OCI-LY3 (cell line): ENCODE data around the gene TALDO1.

ENCODE experiments used
- H2AFZ ChIP-seq: fragments of 200-600, 300-600 bp; shearing (Covaris generic); 2 replicates; pipeline ENCODE4 v1.6.0; 2014; ENCODE audit warnings: antibody characterized with exemption, low read depth, low read length
- H3K27ac ChIP-seq: fragments of 200-600, 300-600 bp; sonication (generic); 2 replicates; pipeline ENCODE4 v1.5.1; 2014; ENCODE audit warnings: mild to moderate bottlenecking, low read length, moderate library complexity, mixed read lengths
- H3K27me3 ChIP-seq: fragments of 200-600, 300-600 bp; sonication (generic); 2 replicates; pipeline ENCODE4 v1.6.1; 2014; ENCODE audit warnings: low read depth, low read length, mixed read lengths
- H3K36me3 ChIP-seq: fragments of 200-600, 300-600 bp; sonication (generic); replicated peaks from 2 replicates; pipeline ENCODE3; 2014; ENCODE audit warnings: low read depth, low read length, mixed read lengths
- H3K4me1 ChIP-seq: fragments of 300-600, 200-600 bp; sonication (generic); 2 replicates; pipeline ENCODE4 v1.6.1; 2014; ENCODE audit warnings: low read length, mixed read lengths
- H3K4me2 ChIP-seq: fragments of 200-600, 300-600 bp; sonication (generic); 2 replicates; pipeline ENCODE4 v1.6.1; 2014; ENCODE audit warnings: low read length, mixed read lengths
- H3K4me3 ChIP-seq: fragments of 300-600, 200-600 bp; sonication (generic); 2 replicates; pipeline ENCODE4 v1.5.1; 2014; ENCODE audit warnings: antibody characterized with exemption, mild to moderate bottlenecking, low read length, moderate library complexity
- H3K79me2 ChIP-seq: fragments of 300-600, 200-600 bp; shearing (Covaris generic); 2 replicates; pipeline ENCODE4 v1.6.1; 2014; ENCODE audit warnings: mild to moderate bottlenecking, low read length, mixed read lengths
- H3K9ac ChIP-seq: fragments of 300-600, 200-600 bp; shearing (Covaris generic); 2 replicates; pipeline ENCODE4 v1.6.0; 2014; ENCODE audit warnings: mild to moderate bottlenecking, low read length, moderate library complexity
- H3K9me3 ChIP-seq: fragments of 200-600, 300-600 bp; shearing (Covaris generic); 2 replicates; pipeline ENCODE4 v1.6.1; 2014; ENCODE audit warnings: low read length, mixed read lengths; ENCODE audit not compliant: insufficient read depth
- H4K20me1 ChIP-seq: fragments of 200-600, 300-600 bp; sonication (generic); 2 replicates; pipeline ENCODE4 v1.6.1; 2016; ENCODE audit warnings: low read length, mixed read lengths; ENCODE audit not compliant: insufficient read depth
- EZH2phosphoT487 ChIP-seq: fragments of 200-600 bp; shearing (Covaris generic); IDR thresholded peaks from 2 replicates; pipeline ENCODE4 v1.6.1; 2018; ENCODE audit warnings: antibody characterized with exemption, mixed run types, low read depth
- TF ChIP-seq, protein P1 (sequence below): fragments of 200-600, 300-600 bp; sonication (generic); IDR thresholded peaks from 2 replicates; pipeline ENCODE4 v1.5.1; 2014; ENCODE audit warnings: antibody characterized with exemption, low read length, low read depth

Gene TALDO1

DNA sequence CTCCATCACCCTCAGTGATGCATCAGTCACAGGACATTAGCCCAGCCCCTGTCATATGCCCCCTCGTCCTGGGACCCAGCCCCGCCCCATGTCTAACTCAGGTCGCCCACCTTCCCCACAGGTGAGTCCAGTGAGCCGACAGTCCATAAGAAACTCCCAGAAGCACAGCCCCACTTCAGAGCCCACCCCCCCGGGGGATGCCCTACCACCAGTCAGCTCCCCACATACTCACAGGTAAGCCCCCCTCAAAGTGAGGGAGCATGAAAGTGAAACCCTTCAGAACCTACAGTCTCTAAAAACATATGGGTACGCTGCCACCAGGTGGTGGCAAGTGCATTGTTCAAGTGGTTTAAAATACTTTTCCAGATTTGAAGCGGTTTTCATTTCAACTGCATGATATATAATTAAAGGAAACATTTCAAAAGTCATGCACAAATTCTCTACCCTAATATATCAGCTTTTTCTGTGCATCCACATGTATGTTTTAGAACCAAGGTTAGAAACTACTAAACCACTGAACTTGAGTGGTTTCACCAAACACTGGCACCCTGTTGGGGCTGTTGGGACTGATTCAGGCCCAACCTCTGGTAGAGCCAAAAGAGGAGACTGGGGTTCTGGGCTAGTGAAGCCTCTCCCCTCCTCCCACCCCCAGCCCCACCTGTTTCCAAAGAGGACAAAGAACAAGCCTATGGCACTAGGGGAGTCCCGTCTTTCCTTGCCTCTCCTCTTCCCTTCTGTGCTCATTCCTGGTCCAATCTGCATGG, 24.0 kb upstream of the TALDO1 start:
- H3K4me2 ChIP-seq = peak overlapping the region; percentile 97
- H3K27me3 ChIP-seq = peaks cover 25% of the 10 kb centered on the region
- H3K9ac ChIP-seq = no peak overlapping the region
- TF ChIP-seq, protein P1, sequence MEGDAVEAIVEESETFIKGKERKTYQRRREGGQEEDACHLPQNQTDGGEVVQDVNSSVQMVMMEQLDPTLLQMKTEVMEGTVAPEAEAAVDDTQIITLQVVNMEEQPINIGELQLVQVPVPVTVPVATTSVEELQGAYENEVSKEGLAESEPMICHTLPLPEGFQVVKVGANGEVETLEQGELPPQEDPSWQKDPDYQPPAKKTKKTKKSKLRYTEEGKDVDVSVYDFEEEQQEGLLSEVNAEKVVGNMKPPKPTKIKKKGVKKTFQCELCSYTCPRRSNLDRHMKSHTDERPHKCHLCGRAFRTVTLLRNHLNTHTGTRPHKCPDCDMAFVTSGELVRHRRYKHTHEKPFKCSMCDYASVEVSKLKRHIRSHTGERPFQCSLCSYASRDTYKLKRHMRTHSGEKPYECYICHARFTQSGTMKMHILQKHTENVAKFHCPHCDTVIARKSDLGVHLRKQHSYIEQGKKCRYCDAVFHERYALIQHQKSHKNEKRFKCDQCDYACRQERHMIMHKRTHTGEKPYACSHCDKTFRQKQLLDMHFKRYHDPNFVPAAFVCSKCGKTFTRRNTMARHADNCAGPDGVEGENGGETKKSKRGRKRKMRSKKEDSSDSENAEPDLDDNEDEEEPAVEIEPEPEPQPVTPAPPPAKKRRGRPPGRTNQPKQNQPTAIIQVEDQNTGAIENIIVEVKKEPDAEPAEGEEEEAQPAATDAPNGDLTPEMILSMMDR = peak; percentile 89
- no peak for TF ChIP-seq EZH2phosphoT487
- H3K36me3 ChIP-seq = no peaks in the 10 kb centered on the region
- no peak overlapping the region for H3K27ac ChIP-seq
- no peaks in the 10 kb centered on the region for H3K79me2 ChIP-seq
- peak overlapping the region; percentile 72 for H3K4me3 ChIP-seq
- H2AFZ ChIP-seq = no peak overlapping the region
- H3K9me3 ChIP-seq = no peaks in the 10 kb centered on the region
- H3K4me1 ChIP-seq = peaks cover 41% of the 10 kb centered on the region
- H4K20me1 ChIP-seq = no peaks in the 10 kb centered on the region

DNA sequence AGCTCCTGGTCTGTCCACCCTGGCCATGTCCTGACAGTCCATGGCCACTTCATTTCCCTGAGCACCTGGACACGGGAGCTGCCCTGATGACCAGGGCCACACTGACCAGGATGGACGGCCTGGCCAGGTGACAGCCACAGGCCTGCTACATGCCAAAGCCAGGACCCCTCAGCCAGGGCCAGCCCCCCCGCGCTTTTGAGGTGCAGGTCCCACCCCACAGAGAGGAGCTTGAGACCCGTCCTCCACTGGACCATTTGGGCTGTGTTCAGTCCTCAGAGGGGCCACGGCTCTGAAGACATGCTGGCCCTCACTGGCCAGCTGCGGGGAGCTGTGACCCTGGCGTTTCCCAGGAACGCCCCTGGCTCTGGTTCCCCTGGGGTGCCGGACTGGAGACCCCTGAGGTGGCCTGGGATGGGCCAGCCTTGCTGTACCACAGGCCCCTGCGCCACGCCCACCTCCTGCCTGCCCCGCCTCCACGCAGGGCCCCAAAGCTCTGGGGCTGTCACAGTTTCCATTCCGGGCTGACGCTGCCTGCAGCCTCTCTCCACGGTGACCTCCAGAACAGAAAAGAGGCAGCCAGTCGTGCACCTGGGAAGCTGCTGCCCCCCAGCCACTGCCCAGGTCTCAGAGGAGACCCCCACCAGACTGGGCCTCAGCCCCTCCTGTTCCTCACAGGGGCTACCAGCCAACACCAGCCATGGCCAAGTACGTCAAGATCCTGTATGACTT, 23.1 kb upstream of the TALDO1 start:
- Histone ChIP-seq H3K79me2 (no peaks in the 10 kb centered on the region), H3K9ac (no peak overlapping the region), H4K20me1 (no peaks in the 10 kb centered on the region), H3K4me3 (peak overlapping the region; percentile 83), H3K4me2 (peak overlapping the region; percentile 88), H2AFZ (no peak overlapping the region), H3K9me3 (no peaks in the 10 kb centered on the region), H3K36me3 (no peaks in the 10 kb centered on the region), H3K27me3 (peaks cover 25% of the 10 kb centered on the region), H3K27ac (no peak overlapping the region), H3K4me1 (peaks cover 41% of the 10 kb centered on the region)
- TF ChIP-seq, protein P1 = no peak

DNA sequence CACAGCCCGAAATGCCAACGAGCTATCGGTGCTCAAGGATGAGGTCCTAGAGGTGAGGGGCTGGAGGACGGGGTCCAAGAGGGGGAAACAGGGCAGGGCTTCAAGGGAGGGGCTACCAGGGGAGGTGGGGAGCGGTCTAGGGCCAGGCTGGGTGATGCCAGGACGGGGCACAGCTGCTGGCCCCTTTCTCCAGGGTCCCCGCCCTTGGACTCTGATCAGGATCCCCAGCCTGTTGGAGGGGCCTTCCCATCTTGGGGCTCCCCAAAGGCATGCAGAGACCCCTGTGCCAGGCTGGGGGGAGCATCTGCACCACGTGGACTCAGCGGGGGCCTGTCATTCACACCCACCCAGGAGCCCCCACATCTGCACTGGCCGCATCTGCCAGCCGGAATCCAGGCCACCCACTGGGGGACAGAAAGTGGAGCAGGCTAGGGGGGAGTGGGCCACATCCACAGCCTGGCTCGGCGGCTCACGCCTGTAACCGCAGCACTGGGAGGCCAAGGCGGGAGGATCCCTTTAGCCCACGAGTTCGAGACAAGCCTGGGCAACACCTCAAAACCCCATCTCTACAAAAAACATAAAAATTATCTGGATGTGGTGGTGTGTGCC, 22.4 kb upstream of the TALDO1 start:
- Histone ChIP-seq H3K36me3 (no peaks in the 10 kb centered on the region), H4K20me1 (no peaks in the 10 kb centered on the region), H3K4me3 (peak overlapping the region; percentile 83), H3K9me3 (no peaks in the 10 kb centered on the region), H3K27ac (no peak overlapping the region), H3K79me2 (no peaks in the 10 kb centered on the region), H3K9ac (peak overlapping the region; percentile 59; the same call in 1 of the 2 replicates), H2AFZ (no peak overlapping the region), H3K27me3 (peaks cover 27% of the 10 kb centered on the region), H3K4me1 (peaks cover 47% of the 10 kb centered on the region), H3K4me2 (peak overlapping the region; percentile 88)
- TF ChIP-seq, protein P1 = no peak
- no peak for TF ChIP-seq EZH2phosphoT487

DNA sequence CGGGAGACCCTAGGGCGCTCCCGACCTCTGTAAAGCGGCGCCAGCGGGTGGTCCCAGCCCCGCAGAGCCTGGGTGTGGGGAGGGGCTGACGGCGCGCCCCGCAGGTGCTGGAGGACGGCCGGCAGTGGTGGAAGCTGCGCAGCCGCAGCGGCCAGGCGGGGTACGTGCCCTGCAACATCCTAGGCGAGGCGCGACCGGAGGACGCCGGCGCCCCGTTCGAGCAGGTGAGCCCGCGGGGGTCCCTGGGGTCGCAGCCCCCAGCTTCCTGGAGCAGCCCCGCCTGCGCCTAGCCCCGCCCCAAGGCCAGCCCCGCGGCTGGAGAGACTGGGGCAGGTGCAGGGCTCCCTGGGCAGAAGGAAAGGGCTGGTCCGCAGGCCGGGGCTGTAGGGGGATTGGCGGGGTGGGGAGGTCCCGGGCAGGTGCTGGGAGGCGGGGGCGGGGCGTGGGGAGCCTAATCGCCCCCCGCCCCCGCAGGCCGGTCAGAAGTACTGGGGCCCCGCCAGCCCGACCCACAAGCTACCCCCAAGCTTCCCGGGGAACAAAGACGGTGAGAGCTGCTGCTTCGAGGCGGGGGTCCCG, 21.6 kb upstream of the TALDO1 start:
- H3K4me2 ChIP-seq = peak overlapping the region; percentile 88
- no peaks in the 10 kb centered on the region for H3K9me3 ChIP-seq
- peaks cover 28% of the 10 kb centered on the region for H3K27me3 ChIP-seq
- H4K20me1 ChIP-seq = no peaks in the 10 kb centered on the region
- TF ChIP-seq, protein P1 = no peak
- no peak for TF ChIP-seq EZH2phosphoT487
- peaks cover 47% of the 10 kb centered on the region for H3K4me1 ChIP-seq
- peak overlapping the region; percentile 83 for H3K4me3 ChIP-seq
- no peak overlapping the region for H3K27ac ChIP-seq
- H3K9ac ChIP-seq = peak overlapping the region; percentile 59
- no peaks in the 10 kb centered on the region for H3K79me2 ChIP-seq
- H2AFZ ChIP-seq = peak overlapping the region; percentile 68; the same call in 1 of the 2 replicates
- H3K36me3 ChIP-seq = no peaks in the 10 kb centered on the region
